GM19467 (cell line): ENCODE measurements around the gene ASPG.

Experiments
- ATAC-seq: cut with Tn5 transposase; IDR thresholded peaks from one replicate; pipeline ENCODE4 v1.9.1; 2021; ENCODE audit warnings: mild to moderate bottlenecking, moderate library complexity; ENCODE audit not compliant: unreplicated experiment

The ASPG gene

GRCh38 chr14:104134061-104134965, 48.8 kb downstream of the ASPG start:
- no peak for ATAC-seq

- no peak for ATAC-seq
These were observed 49.8 kb downstream of the ASPG start for GRCh38 chr14:104135121-104135903.

DNA sequence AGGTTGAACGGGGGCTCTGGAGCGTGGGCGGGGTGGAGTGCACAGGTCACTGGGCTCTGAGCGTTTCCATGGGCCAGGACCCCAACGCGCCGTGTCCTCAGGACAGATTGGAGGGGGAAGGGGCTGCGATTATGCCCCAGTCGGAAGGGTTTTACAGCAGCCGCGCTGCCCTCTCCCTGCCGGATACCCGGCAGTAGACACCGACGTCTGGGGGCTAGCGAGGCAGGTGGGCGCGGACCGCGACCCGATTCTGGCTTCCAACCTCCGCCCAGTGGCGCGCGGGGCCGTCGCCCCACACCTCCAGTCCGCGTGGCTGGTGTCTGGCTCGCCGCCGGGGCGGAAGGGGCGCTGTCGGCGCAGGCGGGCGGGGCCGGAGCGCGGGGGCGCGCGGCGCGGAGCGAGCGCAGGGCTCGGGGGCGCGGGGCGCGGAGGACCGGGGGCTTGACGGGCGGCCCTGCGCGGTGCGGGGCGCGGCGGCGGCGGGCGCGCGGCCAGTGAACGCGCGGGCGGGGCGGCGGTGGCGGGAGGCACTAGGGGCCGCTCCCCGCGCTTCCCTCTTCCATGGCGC, 50.5 kb downstream of the ASPG start:
- no peak for ATAC-seq

GRCh38 chr14:104136472-104137296, 51.2 kb downstream of the ASPG start:
- ATAC-seq = no peak

DNA sequence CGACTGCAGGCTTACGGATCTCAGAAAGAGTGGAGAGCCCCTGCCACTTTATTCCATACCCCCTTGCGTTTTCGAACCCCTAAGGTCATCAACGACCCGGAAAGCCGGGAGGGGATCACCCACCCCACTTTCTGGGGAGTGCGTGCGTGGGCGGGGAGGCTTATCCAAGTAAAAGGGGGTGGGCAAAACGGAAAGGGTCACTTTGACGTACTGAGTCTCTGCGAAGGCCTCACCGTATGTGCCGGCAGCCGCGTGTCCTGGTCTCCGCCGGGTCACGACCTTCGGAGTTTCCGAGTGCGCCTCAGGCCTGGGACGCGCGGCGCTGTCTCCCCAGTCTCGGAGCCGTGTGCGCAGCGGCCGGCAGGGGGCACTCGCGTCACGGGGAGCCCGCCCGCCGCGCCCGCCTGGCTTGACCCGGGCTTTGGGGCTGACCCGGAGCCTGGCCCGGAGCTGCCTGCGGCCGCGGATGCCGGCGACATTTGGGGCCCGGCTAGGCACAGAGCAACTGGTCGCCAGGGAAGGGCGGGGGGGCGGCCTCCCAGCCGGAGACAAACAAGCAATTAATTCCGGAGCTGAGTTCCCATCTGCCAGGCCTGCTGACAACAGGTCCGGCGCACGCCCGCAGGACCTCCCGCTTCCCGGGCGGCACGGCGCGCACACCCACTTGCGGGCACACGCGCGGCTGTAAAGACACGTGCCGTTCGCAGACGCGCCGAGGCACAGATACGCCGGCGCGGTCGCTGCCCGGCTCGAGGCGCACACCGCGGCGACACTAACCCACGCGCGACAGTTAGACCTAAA, 52.0 kb downstream of the ASPG start:
- ATAC-seq = no peak

- ATAC-seq = no peak
These were observed 52.7 kb downstream of the ASPG start, which contains the start of gene KIF26A for GRCh38 chr14:104138098-104138717. TSS of gene KIF26A (plus strand) at chr14:104138587. CDS start at chr14:104138723, 136 bp downstream.

GRCh38 chr14:104138718-104139459, 53.4 kb downstream of the ASPG start:
- no peak for ATAC-seq

GRCh38 chr14:104139460-104140212, 54.1 kb downstream of the ASPG start:
- ATAC-seq = no peak

DNA sequence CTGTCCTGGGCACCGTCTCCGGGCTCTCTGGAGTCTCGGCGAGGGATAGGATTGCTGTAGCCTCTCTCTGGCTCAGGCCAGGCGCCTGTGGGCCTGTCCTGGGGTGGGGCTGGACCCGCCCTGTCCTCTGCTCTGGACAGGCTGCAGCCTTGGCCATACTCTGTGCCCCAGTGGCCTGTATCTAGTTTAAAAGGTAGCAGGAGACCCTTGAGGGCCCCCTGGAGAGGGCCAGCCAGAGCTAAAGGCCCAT, 54.6 kb downstream of the ASPG start:
- no peak for ATAC-seq

GRCh38 chr14:104140463-104141331, 55.2 kb downstream of the ASPG start:
- no peak for ATAC-seq

- ATAC-seq = no peak
These were observed 56.2 kb downstream of the ASPG start for GRCh38 chr14:104141621-104142091.

- ATAC-seq = no peak
These were observed 56.8 kb downstream of the ASPG start for GRCh38 chr14:104142136-104142945.

DNA sequence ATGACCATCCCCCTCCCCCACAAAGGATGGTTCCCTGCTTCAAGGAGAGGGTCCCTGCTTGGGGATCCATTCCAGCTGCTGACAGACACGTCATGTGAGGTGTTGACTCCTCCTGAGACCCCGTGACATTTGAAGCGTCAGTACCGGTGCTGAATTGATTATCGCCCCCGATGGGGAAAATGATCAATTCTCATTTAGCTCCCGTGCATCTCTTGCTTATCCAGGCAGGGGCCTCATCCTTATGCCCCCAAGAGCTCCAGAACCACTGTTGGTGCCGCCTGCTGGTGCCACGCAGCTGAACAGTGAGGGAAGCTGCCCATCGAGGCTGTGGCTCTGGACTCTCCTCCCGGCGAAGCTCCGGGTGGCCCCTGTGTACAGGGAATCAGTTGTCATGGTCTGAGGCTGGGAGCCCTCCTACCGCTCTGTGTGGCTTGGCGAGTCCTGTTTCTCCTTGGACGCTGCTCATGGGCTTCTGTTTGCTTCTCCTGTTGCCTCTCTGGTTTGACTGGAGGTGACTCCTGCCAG, 57.5 kb downstream of the ASPG start:
- no peak for ATAC-seq

DNA sequence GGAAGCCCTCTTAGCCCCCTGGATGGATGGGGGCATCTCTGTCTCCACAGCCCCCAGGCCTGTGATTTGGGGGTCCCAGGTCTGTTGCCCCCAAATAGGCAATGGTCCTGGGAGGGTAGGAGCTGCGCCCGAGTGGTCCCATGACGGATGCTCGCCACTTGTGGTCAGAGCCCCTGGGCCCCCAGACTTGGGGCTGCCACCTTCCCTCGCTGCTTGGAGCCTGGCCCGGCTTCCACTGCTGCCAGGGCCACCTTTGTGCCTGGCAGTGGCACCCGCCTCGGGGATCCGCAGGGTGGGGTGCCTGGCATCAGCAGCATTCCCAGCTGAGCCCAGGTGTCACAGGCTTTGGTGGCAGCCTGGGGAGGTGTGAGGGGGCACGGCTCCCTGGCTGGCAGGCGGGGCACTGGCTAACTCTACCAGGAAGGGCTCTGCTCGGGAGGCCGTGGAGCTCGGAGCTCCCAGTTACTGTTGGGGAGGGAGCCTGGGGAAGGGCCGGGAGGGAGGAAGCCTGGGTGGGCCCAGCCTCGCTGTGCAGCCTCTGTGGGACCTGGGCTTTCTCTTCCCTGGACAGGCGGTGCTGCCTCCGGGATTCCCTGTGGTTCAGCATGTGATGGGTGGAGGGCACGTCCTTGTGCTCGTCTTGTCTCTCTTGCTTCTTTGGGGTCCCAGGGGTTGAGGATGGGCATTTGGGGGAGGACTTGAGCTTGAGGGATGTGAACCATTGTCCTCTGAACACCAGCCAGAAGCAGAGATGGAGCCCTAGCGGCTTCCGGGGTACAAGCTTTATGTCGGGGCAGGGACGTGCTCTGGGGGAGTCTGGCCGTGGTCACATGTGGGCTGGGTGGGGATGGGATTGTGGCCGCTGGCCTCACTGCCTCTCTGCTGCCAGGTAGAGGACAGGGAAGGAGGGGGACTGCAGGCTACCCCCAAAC, 58.3 kb downstream of the ASPG start:
- ATAC-seq = no peak

- no peak for ATAC-seq
These were observed 58.9 kb downstream of the ASPG start for GRCh38 chr14:104144453-104144790.
